NOMO-1 treated with DMSO at 0.1 percent for 48 hours (cell line): ENCODE measurements around the gene GDF11.

Experiments
- DNase-seq: peaks from one replicate; lab custom pipeline; 2025; ENCODE audit not compliant: unreplicated experiment; lab: John Stamatoyannopoulos, UW

Gene GDF11

DNA sequence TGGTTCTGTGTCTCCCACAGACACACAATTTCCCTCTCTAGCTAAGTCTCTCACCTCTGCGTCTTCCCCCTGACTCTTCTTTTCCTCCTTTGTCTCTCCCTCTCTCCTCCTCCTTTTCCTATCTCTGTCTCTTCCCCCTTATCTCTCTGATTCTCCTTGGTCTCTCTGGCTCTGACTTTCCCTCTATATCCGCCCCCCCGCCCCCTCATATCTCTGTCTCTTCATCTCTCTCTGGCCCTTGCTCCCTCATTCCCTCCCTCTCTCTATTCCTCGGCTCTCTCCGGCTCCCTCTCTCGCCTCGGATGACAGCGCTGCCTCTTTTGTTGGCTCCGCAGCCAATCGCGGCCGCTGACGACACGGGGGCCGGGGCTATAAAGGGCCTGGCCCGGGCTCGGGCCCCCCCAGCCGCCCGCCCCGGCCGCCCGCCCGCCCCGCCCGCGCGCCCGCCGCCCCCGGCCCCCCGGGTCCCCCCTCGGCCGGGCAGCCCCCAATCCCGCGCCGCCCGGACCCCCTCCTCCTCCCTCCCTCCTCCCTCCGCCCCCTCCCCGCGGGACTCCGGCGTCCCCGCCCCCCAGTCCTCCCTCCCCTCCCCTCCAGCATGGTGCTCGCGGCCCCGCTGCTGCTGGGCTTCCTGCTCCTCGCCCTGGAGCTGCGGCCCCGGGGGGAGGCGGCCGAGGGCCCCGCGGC is at the start of gene GDF11:
TSS of gene GDF11 (plus strand) at position 404 of the 687 bp plus-strand sequence. CDS start at position 599, 195 bp downstream.
- DNase-seq = peak; percentile 60

DNA sequence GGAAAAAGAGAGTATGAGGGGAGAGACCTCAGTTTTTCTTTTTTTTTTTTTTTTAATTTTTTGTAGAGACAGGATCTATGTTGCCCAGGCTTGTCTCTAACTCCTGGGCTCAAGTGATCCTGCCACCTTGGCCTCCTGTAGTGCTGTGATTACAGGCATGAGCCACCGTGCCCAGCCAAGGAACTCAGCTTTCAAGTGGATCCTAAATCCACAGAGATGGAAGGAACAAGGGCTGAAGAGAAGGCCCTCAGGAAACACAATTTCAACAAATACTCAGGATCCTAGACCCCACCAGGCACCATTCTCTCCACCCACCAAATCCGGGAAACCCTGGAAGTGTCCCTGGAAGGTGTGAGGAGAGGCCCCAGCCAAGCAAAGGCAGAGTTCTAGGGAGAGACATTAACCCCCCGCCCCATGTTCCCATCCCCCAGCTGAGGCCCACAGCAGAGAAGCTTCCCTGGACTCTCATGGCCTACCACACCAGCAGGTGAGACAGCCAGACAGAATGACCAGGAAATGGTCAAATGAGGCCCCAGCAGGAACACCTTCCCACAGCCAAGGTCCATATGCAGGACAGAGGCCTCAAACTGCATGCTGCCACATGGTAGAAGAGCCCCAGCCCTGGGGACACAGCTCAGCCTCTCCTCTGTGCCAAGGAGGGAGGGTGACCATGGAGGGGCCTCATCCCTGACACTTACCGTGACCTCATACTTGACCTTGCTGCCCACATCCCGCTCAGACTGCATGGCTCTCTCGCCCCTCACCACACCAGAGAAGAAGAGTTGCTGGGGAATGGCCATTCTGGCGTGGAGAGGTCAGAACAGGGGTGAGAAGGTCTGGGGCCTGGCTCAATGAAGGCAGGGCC is 49.4 kb upstream of the GDF11 start:
- DNase-seq = no peak

DNA sequence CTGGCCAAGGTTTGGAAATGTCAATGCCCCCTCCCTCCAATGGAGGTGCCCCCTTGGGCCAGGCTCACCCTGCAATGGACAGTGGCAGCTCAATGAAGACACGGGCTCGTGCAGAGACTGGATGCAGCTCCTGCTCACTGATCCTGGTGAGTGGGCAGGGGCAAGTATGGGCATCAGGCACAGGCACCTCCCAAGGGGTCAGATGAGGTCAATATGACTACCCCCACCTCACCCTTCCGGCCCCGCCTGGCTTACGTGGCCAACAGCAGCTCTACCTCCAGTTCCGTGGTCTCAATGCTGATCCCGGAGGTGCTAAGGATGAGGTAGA is 48.8 kb upstream of the GDF11 start:
- DNase-seq = no peak

DNA sequence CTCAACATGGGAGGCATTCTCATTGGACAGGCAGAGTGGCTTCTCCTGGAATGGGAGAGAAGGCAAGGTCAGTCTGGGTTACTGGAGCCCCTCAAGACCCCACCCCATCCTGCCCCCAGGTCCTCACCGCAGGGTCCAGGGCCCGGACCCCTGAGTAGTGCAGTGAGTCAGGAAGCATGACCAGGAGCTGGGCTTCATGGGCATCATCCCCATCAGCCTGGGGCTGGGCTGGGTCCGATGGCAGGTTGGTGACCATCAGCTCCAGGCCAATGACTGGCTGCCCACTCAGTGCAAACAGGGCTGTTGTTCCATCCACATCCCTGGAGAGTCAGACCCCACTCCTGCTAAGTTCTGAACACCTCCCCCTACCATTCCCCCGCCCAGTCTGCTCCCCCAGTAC is 48.3 kb upstream of the GDF11 start:
- no peak for DNase-seq

DNA sequence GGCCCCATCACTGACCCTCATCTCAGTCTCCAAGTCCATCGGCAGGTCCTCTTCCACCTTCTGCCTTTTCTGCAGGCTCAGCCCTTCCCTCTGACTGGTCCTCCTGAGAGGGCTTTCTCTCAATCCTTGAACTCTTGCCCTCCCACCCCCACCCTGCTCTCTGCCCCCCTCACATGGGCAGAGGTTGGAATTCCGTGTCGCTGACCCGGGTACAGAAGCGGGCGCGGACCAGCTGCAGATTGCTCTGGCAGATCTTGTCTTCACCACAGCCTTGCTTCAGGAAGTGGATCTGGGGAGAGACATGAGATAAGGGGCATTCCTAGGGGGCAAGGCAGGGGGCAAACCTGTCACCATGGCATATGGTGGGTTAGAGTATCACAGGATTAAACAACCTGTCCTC is 47.6 kb upstream of the GDF11 start:
- DNase-seq = no peak

DNA sequence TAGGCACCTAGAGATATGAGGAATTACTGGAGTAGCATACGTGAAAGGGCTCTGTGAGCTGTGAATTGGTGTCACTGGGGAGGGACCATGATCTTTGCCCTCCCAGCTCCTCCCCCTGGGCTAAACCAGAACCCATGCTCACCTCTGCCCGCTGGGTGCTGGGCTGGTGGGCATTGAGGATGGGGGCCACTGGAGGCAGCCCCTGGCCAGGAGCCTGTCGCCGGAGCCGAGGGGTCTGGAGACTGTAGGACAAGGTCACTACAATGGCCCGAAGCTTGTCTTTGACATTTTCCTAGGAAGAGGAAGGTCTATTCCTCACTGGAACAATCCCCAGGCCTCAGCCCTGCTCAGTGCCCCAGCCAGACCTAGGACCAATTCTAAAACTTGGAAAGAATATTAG is 46.8 kb upstream of the GDF11 start:
- no peak for DNase-seq

DNA sequence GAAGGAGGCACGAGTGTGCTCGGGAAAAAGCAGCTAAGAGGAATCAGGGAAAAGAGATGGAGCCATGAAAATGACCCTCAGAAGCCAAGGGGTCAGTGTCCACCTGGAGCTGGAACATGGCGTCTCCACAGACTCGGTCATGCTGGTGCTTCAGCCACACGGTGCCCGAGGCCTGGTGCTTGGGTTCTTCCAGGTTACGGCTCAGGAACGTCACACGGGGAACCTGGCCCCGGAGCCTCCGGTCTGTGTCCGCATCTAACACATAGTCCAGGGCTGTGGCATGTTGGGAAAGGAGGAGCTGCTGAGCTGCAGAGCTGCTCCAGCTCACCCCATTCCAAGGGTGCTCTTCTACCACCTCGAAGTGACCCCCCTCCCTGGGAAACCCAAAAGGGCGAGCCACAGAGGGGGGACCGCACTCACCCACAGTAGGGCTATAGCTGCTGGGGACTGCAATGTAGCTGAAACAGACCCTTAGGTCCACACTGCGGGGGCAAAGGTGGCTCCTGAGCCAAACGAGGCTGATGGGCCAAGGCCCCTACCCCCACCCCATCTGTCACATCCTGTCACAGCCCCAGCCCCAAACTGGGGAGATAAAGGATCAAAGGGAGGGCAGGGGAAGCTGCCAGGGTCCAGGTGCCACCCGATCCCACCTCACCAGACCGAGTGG is 46.0 kb upstream of the GDF11 start:
- no peak for DNase-seq

DNA sequence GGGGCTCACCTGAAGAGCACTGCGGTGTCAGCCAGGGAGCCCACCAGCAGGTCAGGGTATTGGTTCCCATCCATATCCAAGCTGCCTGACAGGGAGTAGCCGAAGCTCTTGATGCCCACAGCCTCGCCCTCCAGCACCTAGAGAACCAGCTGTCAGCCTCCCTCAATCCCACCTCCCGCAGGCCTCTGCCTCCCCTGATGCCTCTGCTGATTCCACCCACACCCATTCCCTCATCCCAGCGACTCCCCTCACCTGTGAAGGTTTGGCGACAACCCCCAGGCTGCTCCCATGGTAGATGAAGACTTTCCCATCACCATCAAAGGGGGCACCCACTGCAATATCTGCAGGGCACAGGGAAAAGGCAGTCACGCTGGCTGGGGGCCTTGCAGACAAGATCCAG is 45.2 kb upstream of the GDF11 start:
- DNase-seq = no peak

DNA sequence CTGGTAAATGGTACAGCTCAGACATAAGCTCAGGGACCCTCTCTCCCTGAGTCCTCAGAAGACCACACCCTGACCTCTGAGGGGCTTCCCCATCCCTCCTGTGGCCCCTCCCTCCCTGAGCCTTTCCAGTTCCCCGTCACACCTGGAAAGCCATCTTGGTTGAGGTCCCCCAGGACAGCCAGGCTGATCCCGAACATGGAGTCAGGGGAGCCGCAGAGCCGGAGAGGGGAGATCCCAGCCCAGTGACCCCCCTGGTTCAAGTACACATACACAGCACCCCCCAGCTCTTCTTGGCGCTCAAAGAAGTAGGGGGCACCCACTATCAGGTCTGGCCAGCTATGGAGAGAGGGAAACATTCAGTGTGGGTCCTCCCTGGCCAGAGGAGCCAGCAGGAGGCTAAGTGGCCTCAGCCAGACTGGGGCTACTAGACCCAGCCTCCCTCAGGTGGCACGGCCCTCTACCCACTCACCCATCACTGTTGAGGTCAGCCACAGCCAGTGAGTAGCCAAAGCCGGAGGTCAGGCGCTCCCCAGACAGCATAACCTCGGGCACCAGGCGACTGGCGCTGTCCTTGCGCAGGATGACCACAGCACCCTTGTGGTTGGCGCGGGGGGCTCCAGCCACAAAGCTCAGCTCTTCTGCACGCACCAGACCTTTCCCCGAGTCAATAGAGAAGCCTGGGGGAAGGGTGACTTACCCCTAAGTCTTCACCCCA is 44.5 kb upstream of the GDF11 start:
- DNase-seq = no peak

DNA sequence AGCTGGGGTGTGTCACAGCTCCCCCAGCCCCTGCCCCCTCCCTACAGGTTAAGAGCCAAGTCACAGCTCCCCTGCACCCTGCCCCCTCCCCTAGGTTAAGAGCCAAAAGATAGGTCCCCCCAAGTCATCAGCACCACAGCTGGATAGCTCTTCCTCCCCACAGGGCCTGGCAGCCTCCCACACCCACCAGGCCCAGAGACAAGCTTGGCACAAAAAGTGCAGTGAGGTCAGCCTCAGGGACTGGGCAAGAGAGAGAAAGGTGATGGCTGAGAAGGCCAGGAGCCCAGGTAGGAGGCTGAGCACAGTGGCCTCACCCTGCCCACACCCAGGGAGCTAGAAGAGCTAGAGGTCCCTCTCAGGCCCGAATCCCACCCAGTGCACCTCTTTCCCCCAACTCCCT is 44.0 kb upstream of the GDF11 start:
- no peak for DNase-seq

DNA sequence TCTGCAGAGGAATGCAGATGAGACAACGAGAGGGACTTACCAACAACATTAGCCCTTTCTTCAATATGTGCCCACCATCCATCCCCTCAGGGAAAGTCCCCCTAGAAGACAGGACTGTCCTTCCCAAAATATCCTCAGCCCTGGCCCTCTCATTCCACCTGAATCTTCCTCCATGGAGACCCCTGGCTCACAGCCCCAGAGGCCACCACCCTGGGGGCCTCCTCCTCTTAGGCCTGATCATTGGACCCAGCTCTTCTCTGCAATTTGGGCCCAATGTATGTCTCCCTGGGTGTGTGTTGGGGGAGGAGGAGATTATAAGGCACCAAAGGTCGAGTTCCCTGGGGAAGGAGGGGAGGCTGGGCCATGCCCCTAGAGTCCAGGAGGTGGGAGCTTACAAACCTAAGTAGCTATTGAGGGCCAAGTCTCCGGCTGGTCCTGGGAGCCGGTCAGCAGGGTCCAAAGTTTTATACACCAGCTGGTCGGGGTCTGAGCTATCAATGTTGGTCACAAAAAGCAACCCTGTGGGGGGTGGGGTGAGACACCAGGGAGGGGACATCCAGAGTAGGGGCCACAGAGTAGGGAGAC is 43.4 kb upstream of the GDF11 start:
- no peak for DNase-seq

DNA sequence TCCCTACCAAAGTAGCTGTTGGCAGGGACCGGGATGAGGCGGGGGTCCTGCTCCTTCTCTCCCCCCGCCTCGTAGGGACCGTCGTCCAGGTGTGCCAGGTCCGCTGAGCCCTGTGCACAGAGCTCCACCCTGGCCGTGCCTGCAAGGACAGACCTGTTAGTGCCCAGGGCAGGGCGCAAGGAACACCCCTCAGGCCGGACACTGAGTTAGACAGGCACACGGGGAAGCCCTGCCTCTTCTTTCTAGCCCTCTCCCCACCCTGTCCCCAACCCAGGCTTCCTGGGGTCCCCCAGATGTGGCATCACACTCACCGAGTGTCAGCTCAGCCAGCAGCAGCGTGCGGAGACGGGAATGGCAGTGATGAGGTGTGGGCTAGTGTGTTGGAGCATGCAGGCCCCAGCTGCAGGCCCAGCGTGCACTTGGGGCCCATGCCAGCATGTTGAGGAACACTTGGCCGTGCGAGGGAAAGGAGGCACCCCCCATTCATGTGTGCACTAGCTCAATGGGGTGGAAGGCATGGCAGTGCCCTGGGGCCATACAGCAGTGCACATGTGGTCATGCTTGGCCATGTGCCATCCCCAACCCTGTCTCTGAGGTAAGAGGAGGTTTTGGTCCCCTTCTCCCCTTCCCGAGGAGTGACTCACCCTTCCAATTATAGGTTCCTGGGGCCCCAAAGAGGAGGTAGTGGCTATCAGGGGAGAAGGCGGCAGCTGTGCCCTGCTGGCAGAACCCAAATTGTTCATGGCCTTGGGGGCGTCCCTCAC is 42.5 kb upstream of the GDF11 start:
- peak; percentile 54 for DNase-seq

DNA sequence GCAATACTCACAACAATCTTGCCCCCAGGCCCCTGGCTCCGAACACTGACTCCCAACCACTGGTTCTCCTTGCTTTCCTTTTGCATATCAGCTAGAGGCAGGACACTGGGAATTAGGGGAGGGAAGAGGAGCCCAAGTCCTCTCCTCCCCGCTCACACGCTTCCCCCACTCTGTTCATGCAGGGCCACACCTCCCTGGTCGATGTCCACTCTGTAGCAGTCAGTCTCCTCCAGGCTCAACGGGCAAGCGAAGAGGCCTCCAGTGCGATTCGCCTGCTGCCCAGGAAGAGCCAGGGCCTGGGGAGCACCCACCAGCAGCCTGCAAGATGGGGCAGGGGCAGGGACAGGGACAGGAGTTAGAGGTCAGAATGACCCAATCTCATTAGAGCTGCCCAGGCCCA is 40.1 kb upstream of the GDF11 start:
- no peak for DNase-seq

DNA sequence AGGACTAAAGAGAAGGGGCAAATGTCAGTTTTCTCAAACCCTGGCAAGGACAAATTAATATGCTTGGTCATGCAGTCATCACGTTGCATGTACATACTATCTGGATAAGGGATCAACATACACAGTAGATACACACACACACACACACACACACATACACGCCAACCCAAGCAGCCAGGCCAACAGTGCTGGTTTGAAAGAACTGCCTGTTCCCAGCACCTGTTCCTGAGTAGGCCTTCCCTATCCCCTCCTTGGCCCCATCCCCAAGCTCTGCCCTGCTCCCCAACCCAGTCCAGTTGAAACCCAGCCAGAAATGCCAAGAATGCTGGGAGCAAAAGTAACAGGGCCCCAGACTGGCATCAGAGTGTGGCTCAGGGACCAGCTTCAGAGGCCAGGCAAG is 39.6 kb upstream of the GDF11 start:
- no peak for DNase-seq

DNA sequence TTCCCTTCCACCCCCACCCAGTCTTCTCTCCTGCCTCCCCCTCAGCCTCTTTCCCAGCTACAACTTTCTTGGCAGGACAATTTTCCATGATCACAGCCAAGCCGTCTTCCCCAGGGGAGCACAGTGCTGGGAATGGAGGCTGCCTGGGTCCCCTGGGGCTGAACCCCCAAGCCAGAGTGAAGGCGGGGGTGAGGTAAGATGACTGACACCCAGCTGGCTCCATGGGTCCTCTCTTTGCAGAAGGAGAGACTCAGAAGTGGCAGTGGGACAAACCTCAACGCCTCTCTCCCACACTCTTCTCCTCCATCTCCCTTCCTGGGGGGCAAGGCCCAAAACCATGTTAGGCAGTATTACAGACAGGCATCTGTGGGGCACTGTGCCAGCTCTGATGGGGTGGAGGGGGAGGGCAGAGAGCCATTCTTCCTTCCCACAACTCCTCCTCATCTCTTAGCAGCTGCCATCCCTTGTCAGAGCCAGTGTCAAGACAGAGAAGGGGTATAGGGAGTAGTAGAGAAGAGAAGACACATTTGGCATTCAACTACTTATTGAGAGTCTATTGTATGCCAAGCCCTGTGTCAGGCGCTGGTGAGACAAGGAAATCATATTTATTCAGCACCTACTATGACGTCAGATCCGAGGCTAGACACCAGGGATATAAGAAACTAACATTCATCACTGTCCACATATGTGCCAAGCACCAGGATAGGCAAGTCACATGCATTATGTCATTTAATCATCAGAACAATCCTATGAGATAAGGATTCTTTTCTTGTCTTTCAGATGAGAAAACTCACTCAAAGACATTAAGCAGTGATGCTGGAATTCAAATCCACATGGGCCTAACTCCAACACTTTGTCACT is 38.8 kb upstream of the GDF11 start:
- no peak for DNase-seq

DNA sequence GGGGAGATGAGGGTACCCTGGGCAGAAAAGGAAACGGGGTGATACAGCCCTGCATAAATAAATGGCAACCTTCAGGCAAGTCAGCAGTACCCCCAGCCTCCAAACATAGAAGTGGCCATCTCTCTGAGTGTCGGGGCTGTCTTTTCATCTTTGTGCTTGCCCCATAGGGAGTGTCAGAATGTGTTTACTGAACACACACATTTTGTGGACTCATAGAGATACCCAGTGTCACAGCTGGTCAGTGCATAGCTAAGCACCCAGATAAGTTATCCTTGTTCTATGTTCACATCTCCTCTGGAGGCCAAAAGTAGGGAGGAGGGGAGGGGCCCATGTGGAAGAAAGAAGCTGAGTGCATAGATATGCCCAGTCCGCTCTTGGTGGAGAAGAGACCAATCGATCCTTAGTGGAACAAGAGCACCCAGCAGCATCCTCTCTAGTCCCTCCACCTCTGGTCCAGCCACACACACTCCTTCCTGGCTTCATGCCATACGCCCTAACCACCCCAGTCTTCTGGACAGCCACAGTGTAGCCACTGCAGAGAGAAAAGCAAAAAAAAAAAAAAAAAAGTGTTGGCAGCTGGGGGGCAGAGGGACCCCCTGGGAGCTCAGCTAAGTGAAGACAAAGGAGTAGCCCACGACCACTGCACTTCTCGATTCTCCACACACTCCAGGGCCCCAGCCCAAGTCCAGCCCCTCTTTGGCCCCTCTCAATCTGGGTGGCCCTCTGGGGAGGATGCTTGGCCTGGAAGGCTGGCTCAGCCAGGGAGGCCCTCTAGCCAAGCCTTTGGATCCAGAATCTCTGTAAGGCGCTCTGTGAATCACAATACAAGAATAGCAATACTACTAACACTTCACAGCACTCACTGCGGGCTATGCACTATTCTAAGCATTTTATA is 37.9 kb upstream of the GDF11 start:
- DNase-seq = no peak

DNA sequence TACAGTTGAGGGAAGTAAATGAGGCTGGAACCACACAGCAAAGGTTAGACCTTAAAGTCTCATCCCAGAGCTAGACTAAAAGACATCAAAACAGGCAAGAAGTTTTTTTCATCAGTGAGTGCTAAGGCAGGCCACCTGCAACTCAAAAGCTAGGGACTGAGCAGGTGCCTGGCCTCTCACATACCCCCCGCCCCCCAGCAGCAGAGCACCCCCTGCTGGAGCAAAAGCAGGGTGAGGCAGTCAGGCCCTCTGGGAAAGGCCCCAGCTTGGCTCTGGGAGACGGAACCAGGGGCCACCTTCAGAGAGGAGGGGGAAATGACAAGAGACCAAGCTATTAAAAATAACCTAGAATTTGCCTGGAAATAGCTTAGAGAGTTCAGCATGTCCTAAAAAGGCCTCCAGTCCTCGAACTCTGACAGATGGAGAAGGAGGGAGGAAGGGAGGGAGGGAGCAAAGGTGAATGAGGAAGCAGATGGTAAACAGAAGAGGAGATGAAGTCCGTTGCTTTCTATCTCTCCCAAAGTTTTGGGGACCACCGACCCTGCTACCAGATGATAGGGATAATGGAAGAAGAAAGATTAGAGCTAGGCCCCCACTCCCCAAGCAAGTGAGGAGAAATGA is 37.0 kb upstream of the GDF11 start:
- DNase-seq = peak; percentile 12
